Measurements from ENCODE around the gene A4GALT.

A4GALT gene

GRCh38 chr22:42645341-42645937, 75.2 kb downstream of the A4GALT start:
- DNase-seq (ENCODE audit: low read depth), result no peak
- no peak overlapping the region for H3K4me3 ChIP-seq (ENCODE audit: low read depth, low read length)
- TF ChIP-seq CTCF (conservative IDR thresholded peaks at IDR 0.05; ENCODE audit: low read depth, low read length), result no peak

- TF ChIP-seq CTCF (conservative IDR thresholded peaks at IDR 0.05; ENCODE audit: low read depth, low read length), result no peak
- H3K4me3 ChIP-seq (ENCODE audit: low read depth, low read length), result peak overlapping the region; percentile 14
- peak; percentile 48 for DNase-seq (ENCODE audit: low read depth)
Observed at GRCh38 chr22:42644422-42645340, 76.0 kb downstream of the A4GALT start.

GRCh38 chr22:42643634-42644421, 76.8 kb downstream of the A4GALT start:
- H3K4me3 ChIP-seq (ENCODE audit: low read depth, low read length), result no peak overlapping the region
- TF ChIP-seq CTCF (conservative IDR thresholded peaks at IDR 0.05; ENCODE audit: low read depth, low read length), result no peak
- no peak for DNase-seq (ENCODE audit: low read depth)

GRCh38 chr22:42642806-42643633, 77.7 kb downstream of the A4GALT start:
- H3K4me3 ChIP-seq (ENCODE audit: low read depth, low read length), result no peak overlapping the region
- TF ChIP-seq CTCF (conservative IDR thresholded peaks at IDR 0.05; ENCODE audit: low read depth, low read length), result no peak
- DNase-seq (ENCODE audit: low read depth), result no peak
